Bronchial epithelial cell (primary cell): ENCODE measurements around the gene DHX35. TPM values are rescaled to one million over a fixed set of nuclear protein-coding genes. Genes with fewer than 3 reads are reported as not detected.

Experiments used
- DNase-seq: peaks from one replicate; pipeline ENCODE4 v3.0.0-alpha.2; 2010; ENCODE audit warnings: low read depth
- FAIRE-seq: peaks from 2 replicates; lab custom pipeline; 2011; peaks lifted over from hg19 to GRCh38; lab: Jason Lieb, UNC
- H3K27me3 ChIP-seq: 2 replicates; pipeline ENCODE4 v1.5.1; 2011; ENCODE audit warnings: low read length; ENCODE audit not compliant: control insufficient read depth, insufficient read depth
- H3K36me3 ChIP-seq: 2 replicates; pipeline ENCODE4 v1.5.1; 2011; ENCODE audit warnings: low read length; ENCODE audit not compliant: control insufficient read depth, insufficient read depth
- H3K4me3 ChIP-seq: 2 replicates; pipeline ENCODE4 v1.5.1; 2011; ENCODE audit warnings: mild to moderate bottlenecking, low read depth, low read length, control low read depth
- CTCF ChIP-seq: IDR thresholded peaks from 2 replicates; pipeline ENCODE4 v1.5.1; 2011; ENCODE audit warnings: mild to moderate bottlenecking, moderate library complexity, low read length, control low read depth, inconsistent platforms; ENCODE audit not compliant: insufficient read depth, severe bottlenecking
- total RNA-seq: library from RNA; depleted of rRNA; stranded (reverse); fragments of >200 nt; gene quantifications from 2 replicates; pipeline ENCODE4 v1.2.1, GENCODE V29; 2014

DHX35 gene
- total RNA-seq, 1 donor from 2014 or later = 8.2 TPM

GRCh38 chr20:38941726-38942389, 20.3 kb upstream of the DHX35 start:
- no peak for DNase-seq
- H3K4me3 ChIP-seq = no peak overlapping the region

GRCh38 chr20:38945012-38945411, 17.1 kb upstream of the DHX35 start:
- no peak for TF ChIP-seq CTCF
- FAIRE-seq (no peak), DNase-seq (no peak)
- Histone ChIP-seq H3K27me3 (no peaks in the 10 kb centered on the region), H3K36me3 (peaks cover 2% of the 10 kb centered on the region), H3K4me3 (no peak overlapping the region)

More at GRCh38 chr20:38941726-38942389, 20.3 kb upstream of the DHX35 start:
- Histone ChIP-seq H3K36me3 (peaks cover 2% of the 10 kb centered on the region), H3K27me3 (no peaks in the 10 kb centered on the region)
- TF ChIP-seq CTCF = no peak
- no peak for FAIRE-seq

- H3K4me3 ChIP-seq = no peak overlapping the region
- no peak for TF ChIP-seq CTCF
- DNase-seq (no peak), FAIRE-seq (no peak)
- H3K36me3 ChIP-seq = peaks cover 3% of the 10 kb centered on the region
- H3K27me3 ChIP-seq = no peaks in the 10 kb centered on the region
Measured at GRCh38 chr20:38946836-38947235, 15.3 kb upstream of the DHX35 start.

- no peak overlapping the region for H3K4me3 ChIP-seq
- H3K27me3 ChIP-seq = no peaks in the 10 kb centered on the region
- no peak for FAIRE-seq
- no peak for DNase-seq
- no peak for TF ChIP-seq CTCF
- H3K36me3 ChIP-seq = peaks cover 3% of the 10 kb centered on the region
Measured at GRCh38 chr20:38947931-38948362, 14.2 kb upstream of the DHX35 start.

- no peak overlapping the region for H3K4me3 ChIP-seq
- no peak for TF ChIP-seq CTCF
- DNase-seq (no peak), FAIRE-seq (no peak)
- peaks cover 2% of the 10 kb centered on the region for H3K36me3 ChIP-seq
- H3K27me3 ChIP-seq = no peaks in the 10 kb centered on the region
Measured at GRCh38 chr20:38950254-38950653, 11.9 kb upstream of the DHX35 start.

- Histone ChIP-seq H3K4me3 (no peak overlapping the region), H3K27me3 (no peaks in the 10 kb centered on the region), H3K36me3 (peaks cover 2% of the 10 kb centered on the region)
- FAIRE-seq (no peak), DNase-seq (no peak)
- TF ChIP-seq CTCF = no peak
Measured at GRCh38 chr20:38951611-38952010, 10.5 kb upstream of the DHX35 start.
